Spleen (tissue), 11 donors: Measurements from ENCODE around the gene LGI4. TPM values are rescaled to one million over a fixed set of nuclear protein-coding genes. Genes with fewer than 3 reads are reported as not detected.

Experiments
- DNase-seq: peaks from one replicate; pipeline ENCODE4 v3.0.0-alpha.2; 2020
- H3K27ac ChIP-seq, 8 donors: fragments of 200-600 bp; sonication (generic) in 7 of 8; 1 replicate in 4 of 8; 2 replicates in 4 of 8; pipeline versions ENCODE4 v1.5.0 to v1.8.0; 2016 to 2021; ENCODE audit warnings: inconsistent platforms in 4 of 8, mild to moderate bottlenecking in 4 of 8, moderate library complexity in 1 of 8
- H3K27me3 ChIP-seq, 7 donors: fragments of 200-600 bp; sonication (generic) in 6 of 7; replicated peaks in 1 of 7; 1 replicate in 4 of 7; 2 replicates in 3 of 7; pipeline versions ENCODE4 v1.5.0 to v1.8.0; 2016 to 2021; ENCODE audit warnings: inconsistent platforms in 3 of 7, mild to moderate bottlenecking in 1 of 7
- H3K36me3 ChIP-seq, 6 donors: fragments of 200-600 bp; sonication (generic) in 5 of 6; 1 replicate in 4 of 6; 2 replicates in 2 of 6; pipeline versions ENCODE4 v1.5.0 to v1.8.0; 2016 to 2021; ENCODE audit warnings: inconsistent platforms in 2 of 6
- H3K4me1 ChIP-seq, 6 donors: fragments of 200-600 bp; sonication (generic) in 5 of 6; 1 replicate in 3 of 6; 2 replicates in 3 of 6; pipeline versions ENCODE4 v1.5.0 to v1.8.0; 2016 to 2021; ENCODE audit warnings: inconsistent platforms in 3 of 6
- H3K4me3 ChIP-seq, 8 donors: fragments of 200-600 bp; sonication (generic) in 7 of 8; 1 replicate in 4 of 8; 2 replicates in 4 of 8; pipeline versions ENCODE4 v1.5.0 to v1.8.0; 2016 to 2021; ENCODE audit warnings: inconsistent platforms in 4 of 8, mild to moderate bottlenecking in 4 of 8, moderate library complexity in 2 of 8
- H3K9me3 ChIP-seq, 8 donors: fragments of 200-600 bp; sonication (generic) in 7 of 8; 1 replicate in 4 of 8; 2 replicates in 4 of 8; pipeline versions ENCODE4 v1.5.0 to v1.8.0; 2016 to 2021; ENCODE audit warnings: inconsistent platforms in 4 of 8
- CTCF ChIP-seq, 11 experiments: fragments of 200-600 bp in 7 of 11; fragments of 450-650 bp in 4 of 11; sonication (generic) in 4 of 11; IDR thresholded peaks in 8 of 11; conservative IDR thresholded peaks in 3 of 11; 1 replicate in 7 of 11; 2 replicates in 4 of 11; pipeline versions ENCODE4 v1.4.0 to v1.8.0; 2016 to 2021; ENCODE audit warnings: antibody characterized with exemption in 11 of 11, inconsistent platforms in 4 of 11, mild to moderate bottlenecking in 1 of 11
- POLR2A ChIP-seq, 3 donors: fragments of 450-650 bp; IDR thresholded peaks; one replicate each; pipeline ENCODE4 v1.5.1; 2017; ENCODE audit warnings: antibody characterized with exemption in 3 of 3, mild to moderate bottlenecking in 1 of 3
- POLR2AphosphoS5 ChIP-seq, 3 donors: sonication (generic); formaldehyde crosslinking; IDR thresholded peaks; one replicate each; pipeline ENCODE4 v1.5.1; 2017; ENCODE audit warnings: antibody characterized with exemption in 3 of 3
- WGBS, 5 donors: extraction: QIAGEN DNeasy Blood & Tissue Kit in 3 of 5; methylation state at CpG; one replicate each; pipeline versions ENCODE4 v1.1.5 to v1.1.7; 2013 to 2018; 5-methylcytosine and 5-hydroxymethylcytosine counted together
- intact Hi-C: fragments of 100-400 bp; cut with DNase I; formaldehyde crosslinking; loops from one replicate; pipeline ENCODE4 v1.15.0; 2023; ENCODE audit warnings: low total_unique reads
- polyA plus RNA-seq, 3 donors: library from polyadenylated mRNA; stranded (reverse); fragments of 200-250 nt; gene quantifications; one replicate each; pipeline ENCODE4 v1.2.1, GENCODE V29; 2013
- total RNA-seq, 7 donors: library from RNA; depleted of rRNA in 3 of 7; stranded (reverse); fragments of >200 nt in 3 of 7; fragmentation: NEBNext Ultra II Directional in 4 of 7; extraction: Animal tissue kit (Norgen Biotek cat#: 25700) in 4 of 7; gene quantifications; one replicate each; pipeline versions ENCODE4 v1.1.0 to v1.2.1, GENCODE V29; 2016 to 2021
- donor health status: healthy with polysubstance abuse.
- donor health status: DM: no; HTN: no; CAD: no; lungs with moderate emphysema.
- donor health status: DM: no; HTN: no; CAD: no.
- donor health status: Bipolar disorder and iron deficiency.
- donor health status: healthy.
- donor health status: DM: no; HTN: no; CAD: no.
- donor health status: DM: yes; HTN: yes; CAD: no.

The LGI4 gene
- total and polyA plus RNA-seq, 10 donors, result 0.68 to 9.7 (median 1.6) TPM; not detected in 1

- Histone ChIP-seq H3K4me1 (no peaks in the 10 kb centered on the region), H3K27me3 (no peaks in the 10 kb centered on the region), H3K27ac (no peak overlapping the region), H3K36me3 (no peaks in the 10 kb centered on the region), H3K9me3 (no peaks in the 10 kb centered on the region), H3K4me3 (no peak overlapping the region)
- 77 to 84% (median 82%) methylated on average over 11 to 16 of the region's 16 CpGs for WGBS, 5 donors
- intact Hi-C loops, result no loop called here
- TF ChIP-seq POLR2A (IDR thresholded peaks at IDR 0.05) (no peak), CTCF (IDR thresholded peaks at IDR 0.05 in 8 of 11, conservative IDR thresholded peaks at IDR 0.05 in 3 of 11) (no peak), POLR2AphosphoS5 (IDR thresholded peaks at IDR 0.05) (no peak)
- DNase-seq, result no peak
These were observed 34.0 kb downstream of the LGI4 start for GRCh38 chr19:35100588-35101533.

- intact Hi-C loops, result no loop called here
- no peak for DNase-seq
- H3K4me3 ChIP-seq, result no peak overlapping the region
- WGBS, 5 donors, result 86 to 94% (median 93%) methylated on average over 12 to 13 of the region's 13 CpGs
- TF ChIP-seq CTCF (IDR thresholded peaks at IDR 0.05 in 8 of 11, conservative IDR thresholded peaks at IDR 0.05 in 3 of 11) (no peak), POLR2A (IDR thresholded peaks at IDR 0.05) (no peak)
- H3K36me3 ChIP-seq, result no peaks in the 10 kb centered on the region
- H3K9me3 ChIP-seq, result no peaks in the 10 kb centered on the region
- H3K4me1 ChIP-seq, result no peaks in the 10 kb centered on the region
- H3K27me3 ChIP-seq, result no peaks in the 10 kb centered on the region
- no peak overlapping the region for H3K27ac ChIP-seq
These were observed 35.0 kb downstream of the LGI4 start for GRCh38 chr19:35099897-35100275.

- no peak for DNase-seq
These were observed 35.5 kb downstream of the LGI4 start for GRCh38 chr19:35099155-35099896.

More at GRCh38 chr19:35099155-35099896, 35.5 kb downstream of the LGI4 start:
- no peak for TF ChIP-seq POLR2A (IDR thresholded peaks at IDR 0.05)
- TF ChIP-seq POLR2AphosphoS5 (IDR thresholded peaks at IDR 0.05), result no peak
- TF ChIP-seq CTCF (IDR thresholded peaks at IDR 0.05 in 8 of 11, conservative IDR thresholded peaks at IDR 0.05 in 3 of 11), result no peak
- Histone ChIP-seq H3K27me3 (no peaks in the 10 kb centered on the region), H3K36me3 (no peaks in the 10 kb centered on the region), H3K4me1 (no peaks in the 10 kb centered on the region), H3K4me3 (no peak overlapping the region), H3K27ac (no peak overlapping the region), H3K9me3 (no peaks in the 10 kb centered on the region)
- 81 to 88% (median 83%) methylated on average over 19 to 21 of the region's 21 CpGs for WGBS, 5 donors
- intact Hi-C loops, result no loop called here
